Motor neuron (in vitro differentiated cells): ENCODE results near the gene RAF1. TPM values are rescaled to one million over a fixed set of nuclear protein-coding genes. Genes with fewer than 3 reads are reported as not detected.

ENCODE experiments used
- total RNA-seq, 8 experiments: library from RNA; unstranded; fragments of 300-600 nt; gene quantifications; 2 replicates each; pipeline versions ENCODE4 v1.2.3 to v1.2.4, GENCODE V29; 2022

The RAF1 gene
- total RNA-seq, 8 experiments from 2014 or later, result 62.0 to 121 (median 75.6) TPM

Other genes starting within 250 kb of the RAF1 start
- 10 to 100 TPM; 17.4 to 41.4 (median 20.8) TPM for gene TSEN2, start 179.6 kb downstream of the RAF1 start, total RNA-seq
- 1 to 10 TPM in 4 of 8 experiments, under 1 TPM in 4; 0.33 to 3.8 (median 1.1) TPM for gene MKRN2OS, start 118.6 kb downstream of the RAF1 start, total RNA-seq
- gene MKRN2, start 107.0 kb downstream of the RAF1 start, total RNA-seq, result 10 to 100 TPM; 22.6 to 44.6 (median 35.4) TPM
- gene TMEM40, start 95.1 kb upstream of the RAF1 start, total RNA-seq, result 1 to 10 TPM in 3 of 8 experiments, under 1 TPM in 1, not detected in 4; 0.28 to 2.2 (median 1.5) TPM
- gene CAND2, start 132.6 kb upstream of the RAF1 start, total RNA-seq, result 10 to 100 TPM in 2 of 8 experiments, 1 to 10 TPM in 5, under 1 TPM in 1; 0.97 to 12.4 (median 8.3) TPM
- gene RPL32, start 177.4 kb upstream of the RAF1 start, total RNA-seq, result 1,000 to 10,000 TPM; 1,574 to 2,688 (median 1,669) TPM